Mesendoderm (in vitro differentiated cells): ENCODE data around the gene ELOB.

ENCODE experiments used
- DNase-seq: peaks from one replicate; pipeline ENCODE4 v3.0.0; 2013
- H2AK5ac ChIP-seq: 2 replicates; pipeline ENCODE4 v1.6.1; 2013; ENCODE audit warnings: low read length, inconsistent platforms
- H2BK120ac ChIP-seq: 2 replicates; pipeline ENCODE4 v1.6.1; 2013; ENCODE audit warnings: low read depth, mild to moderate bottlenecking, low read length, moderate library complexity, mixed read lengths
- H2BK15ac ChIP-seq: replicated peaks from 2 replicates; pipeline ENCODE4 v1.6.1; 2013; ENCODE audit warnings: low read depth, mild to moderate bottlenecking, moderate library complexity
- H2BK5ac ChIP-seq: 2 replicates; pipeline ENCODE4 v1.6.1; 2013; ENCODE audit warnings: low read length, inconsistent platforms
- H3K18ac ChIP-seq: 2 replicates; pipeline ENCODE4 v1.6.1; 2013; ENCODE audit warnings: mild to moderate bottlenecking, low read length, mixed read lengths
- H3K23ac ChIP-seq: one replicate; pipeline ENCODE4 v1.6.1; 2013; ENCODE audit warnings: low read length
- H3K27ac ChIP-seq: 2 replicates; pipeline ENCODE4 v1.5.1; 2013; ENCODE audit warnings: low read depth, mild to moderate bottlenecking, inconsistent platforms, low read length, moderate library complexity
- H3K27me3 ChIP-seq: 2 replicates; pipeline ENCODE4 v1.6.1; 2013; ENCODE audit warnings: low read length, control low read depth, mild to moderate bottlenecking, inconsistent platforms; ENCODE audit not compliant: insufficient read depth, poor library complexity
- H3K36me3 ChIP-seq: 2 replicates; pipeline ENCODE4 v1.6.1; 2013; ENCODE audit warnings: low read length, inconsistent platforms; ENCODE audit not compliant: control insufficient read depth, insufficient read depth
- H3K4ac ChIP-seq: one replicate; pipeline ENCODE4 v1.6.1; 2013; ENCODE audit warnings: low read depth, mild to moderate bottlenecking, low read length, moderate library complexity
- H3K4me1 ChIP-seq: 2 replicates; pipeline ENCODE4 v1.6.1; 2013; ENCODE audit warnings: low read depth, low read length, inconsistent platforms; ENCODE audit not compliant: control insufficient read depth
- H3K4me2 ChIP-seq: 2 replicates; pipeline ENCODE4 v1.6.1; 2013; ENCODE audit warnings: low read length
- H3K4me3 ChIP-seq: 2 replicates; pipeline ENCODE4 v1.5.1; 2013; ENCODE audit warnings: mild to moderate bottlenecking, low read length
- H3K56ac ChIP-seq: one replicate; pipeline ENCODE4 v1.6.1; 2013; ENCODE audit warnings: low read length
- H3K79me1 ChIP-seq: 2 replicates; pipeline ENCODE4 v1.6.1; 2013; ENCODE audit warnings: low read length, inconsistent platforms
- H3K79me2 ChIP-seq: 2 replicates; pipeline ENCODE4 v1.6.1; 2013; ENCODE audit warnings: mild to moderate bottlenecking, low read length; ENCODE audit not compliant: control insufficient read depth, insufficient read depth
- H3K9ac ChIP-seq: 2 replicates; pipeline ENCODE4 v1.6.1; 2013; ENCODE audit warnings: low read length, inconsistent platforms
- H4K5ac ChIP-seq: one replicate; pipeline ENCODE4 v1.6.1; 2013; ENCODE audit warnings: low read length
- H4K8ac ChIP-seq: one replicate; pipeline ENCODE4 v1.6.1; 2013; ENCODE audit warnings: low read depth, mild to moderate bottlenecking, control low read depth, low read length, moderate library complexity
- WGBS: extraction: QIAGEN DNeasy Blood & Tissue Kit; methylation state at CpG from one replicate; pipeline ENCODE4 v1.1.7; 2013; ENCODE audit warnings: low lambda C conversion rate, missing lambda C conversion rate; ENCODE audit not compliant: insufficient coverage; ENCODE audit errors: extremely low coverage; 5-methylcytosine and 5-hydroxymethylcytosine counted together

ELOB gene

DNA sequence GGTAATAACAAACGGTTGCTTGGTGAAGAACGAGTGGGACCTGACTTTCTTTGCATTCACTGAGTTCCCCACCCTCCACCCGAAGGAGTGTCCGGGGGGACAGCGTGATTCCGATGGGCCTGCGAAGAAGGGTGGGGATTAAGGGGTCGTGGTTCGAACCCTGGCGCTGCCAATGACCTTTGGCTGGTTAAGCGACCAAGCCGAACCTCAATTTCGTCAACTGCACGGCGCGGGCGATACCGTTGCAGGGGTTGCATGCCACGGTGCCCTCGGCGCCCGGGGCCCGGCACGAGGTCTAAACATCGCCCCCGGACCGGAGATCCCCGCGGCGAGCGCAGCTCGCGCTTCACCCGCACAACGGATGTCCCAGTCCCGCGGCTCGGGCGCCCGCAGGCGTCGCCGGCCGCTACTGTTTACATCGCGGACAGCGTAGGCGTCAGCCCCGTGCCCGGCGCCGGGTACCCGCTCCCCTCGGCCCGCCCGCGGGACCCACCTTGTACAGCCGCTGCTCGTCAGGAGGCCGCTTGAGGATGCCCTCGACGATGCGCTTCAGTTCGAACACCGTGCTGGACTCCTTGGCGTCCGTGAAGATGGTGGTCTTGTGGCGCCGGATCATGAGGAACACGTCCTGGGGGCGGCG, 460 bp downstream of the ELOB start:
- Histone ChIP-seq H3K79me1 (peaks cover 11% of the 10 kb centered on the region), H3K27me3 (no peaks in the 10 kb centered on the region), H4K8ac (peak overlapping the region; percentile 29), H3K18ac (peak overlapping the region; percentile 75), H3K4me1 (peaks cover 4% of the 10 kb centered on the region), H2BK120ac (no peak overlapping the region), H3K9ac (peak overlapping the region; percentile 84), H4K5ac (no peak overlapping the region), H3K4me2 (peak overlapping the region; percentile 64), H3K23ac (peak overlapping the region; percentile 66), H3K56ac (peak overlapping the region; percentile 94), H3K4me3 (peak overlapping the region; percentile 74), H2BK15ac (no peak overlapping the region), H3K4ac (peak overlapping the region; percentile 77), H3K27ac (no peak overlapping the region), H3K79me2 (peaks cover 17% of the 10 kb centered on the region), H3K36me3 (peaks cover 3% of the 10 kb centered on the region), H2AK5ac (no peak overlapping the region), H2BK5ac (no peak overlapping the region)
- peak; percentile 34 for DNase-seq
- WGBS = no CpG with 5 or more reads among the region's 72 CpGs

DNA sequence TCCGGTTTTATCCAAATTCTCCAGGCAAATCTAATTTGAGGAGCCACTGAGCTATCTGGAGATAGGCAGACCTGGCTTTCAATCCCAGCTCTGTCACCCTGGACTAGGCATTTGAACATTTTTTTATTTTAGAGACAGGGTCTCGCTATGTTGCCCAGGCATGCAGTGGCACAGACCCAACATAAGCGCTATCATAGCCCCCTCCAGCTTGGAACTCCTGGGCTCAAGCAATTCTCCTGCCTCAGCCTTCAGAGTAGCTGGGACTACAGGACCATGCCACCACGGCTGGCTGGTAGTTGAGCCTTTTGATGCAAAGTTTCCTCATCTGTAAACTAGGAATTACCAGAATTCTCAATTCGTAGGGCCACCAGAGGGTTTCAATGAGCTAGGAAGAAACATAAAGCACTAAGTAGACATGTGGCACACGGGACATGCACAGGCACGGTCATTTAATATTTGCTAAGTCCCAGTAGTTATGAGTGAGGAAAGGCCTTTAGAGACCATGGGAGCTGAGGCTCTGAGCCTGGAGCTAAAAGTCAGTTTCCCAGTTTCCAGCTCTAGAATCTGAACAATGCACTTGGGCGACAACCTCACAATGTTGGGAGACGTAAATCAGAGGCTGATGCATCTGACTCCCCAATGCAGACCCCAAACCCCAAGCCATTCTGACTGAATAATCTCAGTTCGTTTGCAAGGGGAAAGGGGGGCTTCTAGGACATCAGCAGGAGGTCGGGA, 1.1 kb downstream of the ELOB start:
- Histone ChIP-seq H4K5ac (no peak overlapping the region), H3K4ac (no peak overlapping the region), H4K8ac (no peak overlapping the region), H3K56ac (peak overlapping the region; percentile 94), H3K36me3 (peaks cover 10% of the 10 kb centered on the region), H3K79me1 (peaks cover 11% of the 10 kb centered on the region), H3K4me1 (peaks cover 4% of the 10 kb centered on the region), H3K27ac (no peak overlapping the region), H3K4me3 (peak overlapping the region; percentile 74), H3K4me2 (peak overlapping the region; percentile 64), H3K23ac (peak overlapping the region; percentile 66), H2BK120ac (no peak overlapping the region), H2AK5ac (no peak overlapping the region), H2BK15ac (no peak overlapping the region), H3K9ac (peak overlapping the region; percentile 84), H3K18ac (no peak overlapping the region), H2BK5ac (no peak overlapping the region), H3K27me3 (no peaks in the 10 kb centered on the region), H3K79me2 (peaks cover 17% of the 10 kb centered on the region)
- DNase-seq = no peak
- no CpG with 5 or more reads among the region's 11 CpGs for whole genome bisulfite sequencing

DNA sequence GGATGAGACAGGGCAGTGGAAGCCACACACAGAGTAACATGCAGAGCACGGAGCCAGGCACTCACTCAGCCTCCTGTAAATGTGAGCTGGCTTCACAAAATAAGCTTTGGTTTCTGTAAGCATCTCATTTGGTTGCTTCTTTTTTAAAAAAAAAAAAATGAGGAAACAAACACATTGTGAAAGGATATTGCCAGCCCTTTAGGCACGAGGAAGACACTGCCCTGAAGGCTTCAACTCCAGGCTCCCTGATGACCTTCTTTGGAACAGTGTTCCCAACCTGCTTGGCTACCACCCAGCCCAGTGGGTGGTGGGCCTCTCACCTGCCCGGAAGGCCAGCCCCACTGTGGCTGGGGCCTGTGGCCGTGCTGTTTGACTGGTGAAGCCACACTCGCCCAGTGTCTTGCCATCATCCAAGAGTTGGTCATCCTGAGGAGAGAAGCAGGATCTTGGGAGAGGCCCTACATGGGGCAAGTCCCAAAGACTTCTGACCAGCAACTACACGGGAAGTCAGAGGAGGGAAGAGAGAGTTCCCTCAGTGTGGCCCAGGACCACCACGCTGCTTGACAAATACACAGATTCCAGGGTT, 1.9 kb downstream of the ELOB start:
- H3K27me3 ChIP-seq = no peaks in the 10 kb centered on the region
- H3K23ac ChIP-seq = no peak overlapping the region
- no peak overlapping the region for H3K4me2 ChIP-seq
- peaks cover 11% of the 10 kb centered on the region for H3K79me1 ChIP-seq
- H4K8ac ChIP-seq = no peak overlapping the region
- no peak overlapping the region for H4K5ac ChIP-seq
- peaks cover 17% of the 10 kb centered on the region for H3K79me2 ChIP-seq
- H3K4me3 ChIP-seq = no peak overlapping the region
- no CpG with 5 or more reads among the region's 7 CpGs for WGBS
- no peak overlapping the region for H2BK5ac ChIP-seq
- no peak overlapping the region for H3K4ac ChIP-seq
- no peak for DNase-seq
- H2BK15ac ChIP-seq = no peak overlapping the region
- H2BK120ac ChIP-seq = no peak overlapping the region
- no peak overlapping the region for H2AK5ac ChIP-seq
- H3K9ac ChIP-seq = no peak overlapping the region
- no peak overlapping the region for H3K27ac ChIP-seq
- H3K4me1 ChIP-seq = peaks cover 4% of the 10 kb centered on the region
- peaks cover 12% of the 10 kb centered on the region for H3K36me3 ChIP-seq
- H3K56ac ChIP-seq = no peak overlapping the region
- H3K18ac ChIP-seq = no peak overlapping the region

DNA sequence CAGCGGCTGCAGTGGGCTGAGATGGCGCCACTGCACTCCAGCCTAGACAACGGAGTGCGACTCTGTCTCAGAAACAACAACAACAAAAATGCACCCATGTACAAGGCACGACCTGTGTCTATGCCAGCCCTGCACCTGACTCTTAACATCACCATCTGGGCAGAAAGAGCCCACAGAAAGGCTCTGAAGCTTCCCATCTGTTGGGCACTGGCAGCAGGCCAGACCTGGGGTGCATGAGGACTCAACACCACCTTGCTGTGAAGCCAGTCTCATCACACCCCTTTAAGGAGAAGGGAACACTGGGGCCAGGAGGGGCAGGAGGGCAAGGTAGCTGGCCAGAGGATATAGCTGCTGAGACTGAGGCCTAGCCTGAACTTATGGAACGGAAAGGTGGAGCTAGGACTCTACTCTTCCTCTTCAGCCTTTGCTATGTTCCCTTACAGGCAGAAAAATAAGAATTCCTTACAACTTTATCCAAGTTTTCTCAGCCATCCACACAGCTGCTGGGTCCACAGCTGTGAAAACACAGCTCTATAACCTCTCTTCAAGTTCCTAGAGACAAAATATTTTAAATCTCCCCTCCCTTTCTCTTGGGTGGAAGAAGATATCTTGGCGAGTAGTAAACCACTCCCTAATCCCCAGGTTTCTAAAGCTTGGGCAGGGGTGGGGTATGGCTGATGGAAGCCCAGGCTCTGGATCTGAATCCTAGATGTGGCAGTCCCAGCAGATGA, 2.8 kb downstream of the ELOB start:
- Histone ChIP-seq H3K9ac (no peak overlapping the region), H2BK5ac (no peak overlapping the region), H2BK15ac (no peak overlapping the region), H3K4ac (no peak overlapping the region), H2AK5ac (no peak overlapping the region), H3K79me2 (peaks cover 17% of the 10 kb centered on the region), H3K23ac (no peak overlapping the region), H3K4me1 (peaks cover 4% of the 10 kb centered on the region), H3K18ac (no peak overlapping the region), H3K27me3 (no peaks in the 10 kb centered on the region), H4K5ac (no peak overlapping the region), H3K56ac (no peak overlapping the region), H3K36me3 (peaks cover 14% of the 10 kb centered on the region), H2BK120ac (no peak overlapping the region), H4K8ac (no peak overlapping the region), H3K79me1 (peaks cover 13% of the 10 kb centered on the region), H3K4me2 (no peak overlapping the region), H3K27ac (no peak overlapping the region), H3K4me3 (no peak overlapping the region)
- DNase-seq = no peak
- no CpG with 5 or more reads among the region's 7 CpGs for WGBS

DNA sequence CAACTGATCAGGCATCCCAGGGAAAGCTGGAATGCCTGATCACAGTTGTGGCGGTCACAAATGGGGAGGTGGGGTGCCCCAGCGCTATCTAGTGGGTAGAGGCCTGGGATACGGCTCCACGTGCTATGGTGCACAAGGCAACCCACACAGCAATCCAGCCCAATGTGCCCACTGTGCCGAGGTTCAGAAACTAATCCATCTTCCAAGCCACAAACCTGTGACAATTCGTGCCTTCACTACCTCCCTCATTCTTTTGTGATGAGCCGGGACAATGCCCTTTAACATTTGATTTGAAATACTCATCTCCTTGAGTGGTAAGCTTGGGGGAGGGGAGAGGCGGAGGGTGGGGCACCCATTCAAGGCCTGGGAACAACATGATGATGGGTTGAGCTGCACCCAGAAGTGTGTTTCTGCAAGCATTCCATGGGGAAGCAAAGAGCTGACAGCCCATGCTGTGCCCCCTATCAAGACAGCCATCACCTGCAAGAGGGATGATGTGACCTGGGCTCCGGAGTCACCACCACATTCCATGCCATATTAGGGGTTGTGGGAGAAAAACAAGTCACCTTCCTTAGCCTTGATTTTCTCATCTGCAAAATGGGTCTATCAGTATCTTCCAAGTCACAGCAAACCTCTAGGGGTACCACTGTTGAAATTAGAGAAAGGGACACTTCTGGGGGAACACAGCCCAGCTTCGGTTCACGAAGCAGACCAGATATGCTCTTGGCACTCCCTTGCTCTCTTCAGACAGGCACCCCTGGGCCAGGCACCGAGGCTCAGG, 3.7 kb downstream of the ELOB start:
- no peak overlapping the region for H3K9ac ChIP-seq
- no CpG with 5 or more reads among the region's 12 CpGs for WGBS
- no peak overlapping the region for H3K18ac ChIP-seq
- no peak overlapping the region for H2BK5ac ChIP-seq
- H3K27ac ChIP-seq = no peak overlapping the region
- H4K5ac ChIP-seq = no peak overlapping the region
- peaks cover 16% of the 10 kb centered on the region for H3K79me1 ChIP-seq
- no peaks in the 10 kb centered on the region for H3K27me3 ChIP-seq
- H3K4me2 ChIP-seq = no peak overlapping the region
- no peak overlapping the region for H2BK120ac ChIP-seq
- H3K4me3 ChIP-seq = no peak overlapping the region
- peaks cover 20% of the 10 kb centered on the region for H3K79me2 ChIP-seq
- H3K4me1 ChIP-seq = peaks cover 2% of the 10 kb centered on the region
- peaks cover 22% of the 10 kb centered on the region for H3K36me3 ChIP-seq
- H4K8ac ChIP-seq = no peak overlapping the region
- no peak overlapping the region for H3K56ac ChIP-seq
- no peak overlapping the region for H2BK15ac ChIP-seq
- peak; percentile 20 for DNase-seq
- no peak overlapping the region for H2AK5ac ChIP-seq
- no peak overlapping the region for H3K23ac ChIP-seq
- no peak overlapping the region for H3K4ac ChIP-seq
